Urinary bladder (tissue), 4 donors: ENCODE data around the gene DOCK11. TPM values are rescaled to one million over a fixed set of nuclear protein-coding genes. Genes with fewer than 3 reads are reported as not detected.

Source experiments
- DNase-seq: peaks from one replicate; pipeline ENCODE4 v3.0.0-alpha.2; 2015; ENCODE audit errors: extremely low spot score
- H3K27ac ChIP-seq: one replicate; pipeline ENCODE4 v1.5.1; 2013; ENCODE audit warnings: low read depth, mild to moderate bottlenecking, moderate library complexity
- H3K36me3 ChIP-seq: one replicate; pipeline ENCODE4 v1.6.1; 2013; ENCODE audit warnings: mild to moderate bottlenecking, moderate library complexity; ENCODE audit not compliant: insufficient read depth
- H3K4me1 ChIP-seq: one replicate; pipeline ENCODE4 v1.6.1; 2013; ENCODE audit warnings: mild to moderate bottlenecking, moderate library complexity; ENCODE audit not compliant: insufficient read depth
- H3K4me3 ChIP-seq: one replicate; pipeline ENCODE4 v1.5.1; 2013; ENCODE audit warnings: low read depth, low read length
- whole genome bisulfite sequencing: extraction: QIAGEN DNeasy Blood & Tissue Kit; methylation state at CpG from one replicate; pipeline ENCODE4 v1.1.7; 2013; 5-methylcytosine and 5-hydroxymethylcytosine counted together
- polyA plus RNA-seq: library from polyadenylated mRNA; stranded (reverse); fragments of 200-250 nt; gene quantifications from one replicate; pipeline ENCODE4 v1.2.3, GENCODE V29; 2013
- total RNA-seq: library from RNA; depleted of rRNA; stranded (reverse); fragments of >200 nt; gene quantifications from one replicate; pipeline ENCODE4 v1.2.3, GENCODE V29; 2014
- donor health status: healthy with polysubstance abuse.
- donor health status: healthy.

Gene DOCK11
- total and polyA plus RNA-seq, 2 donors = 15.3 to 50.4 TPM

GRCh38 chrX:118508221-118508620, 12.6 kb downstream of the DOCK11 start:
- Histone ChIP-seq H3K36me3 (no peaks in the 10 kb centered on the region), H3K27ac (no peak overlapping the region), H3K4me1 (no peaks in the 10 kb centered on the region), H3K4me3 (no peak overlapping the region)
- DNase-seq = no peak
- 71% methylated on average over 5 of the region's 5 CpGs for WGBS

- Histone ChIP-seq H3K36me3 (no peaks in the 10 kb centered on the region), H3K4me1 (no peaks in the 10 kb centered on the region), H3K4me3 (no peak overlapping the region), H3K27ac (no peak overlapping the region)
- no peak for DNase-seq
- WGBS = 49% methylated on average over 6 of the region's 6 CpGs
Observed at GRCh38 chrX:118508635-118509034, 13.0 kb downstream of the DOCK11 start.

GRCh38 chrX:118510111-118510510, 14.5 kb downstream of the DOCK11 start:
- Histone ChIP-seq H3K4me1 (no peaks in the 10 kb centered on the region), H3K27ac (no peak overlapping the region), H3K4me3 (no peak overlapping the region), H3K36me3 (no peaks in the 10 kb centered on the region)
- no peak for DNase-seq
- WGBS = 93% methylated on average over 5 of the region's 5 CpGs

- DNase-seq = no peak
- H3K4me3 ChIP-seq = no peak overlapping the region
- 89% methylated on average over 6 of the region's 6 CpGs for WGBS
- H3K4me1 ChIP-seq = no peaks in the 10 kb centered on the region
- no peak overlapping the region for H3K27ac ChIP-seq
- no peaks in the 10 kb centered on the region for H3K36me3 ChIP-seq
Observed at GRCh38 chrX:118513120-118513898, 17.7 kb downstream of the DOCK11 start.

- 92% methylated on average over 3 of the region's 3 CpGs for WGBS
- Histone ChIP-seq H3K27ac (no peak overlapping the region), H3K36me3 (no peaks in the 10 kb centered on the region), H3K4me1 (no peaks in the 10 kb centered on the region), H3K4me3 (no peak overlapping the region)
- DNase-seq = no peak
Observed at GRCh38 chrX:118519411-118520215, 24.0 kb downstream of the DOCK11 start.

GRCh38 chrX:118520216-118521206, 24.9 kb downstream of the DOCK11 start:
- 74% methylated on average over 5 of the region's 5 CpGs for WGBS
- no peaks in the 10 kb centered on the region for H3K4me1 ChIP-seq
- DNase-seq = no peak
- no peak overlapping the region for H3K27ac ChIP-seq
- H3K4me3 ChIP-seq = no peak overlapping the region
- H3K36me3 ChIP-seq = no peaks in the 10 kb centered on the region

DNA sequence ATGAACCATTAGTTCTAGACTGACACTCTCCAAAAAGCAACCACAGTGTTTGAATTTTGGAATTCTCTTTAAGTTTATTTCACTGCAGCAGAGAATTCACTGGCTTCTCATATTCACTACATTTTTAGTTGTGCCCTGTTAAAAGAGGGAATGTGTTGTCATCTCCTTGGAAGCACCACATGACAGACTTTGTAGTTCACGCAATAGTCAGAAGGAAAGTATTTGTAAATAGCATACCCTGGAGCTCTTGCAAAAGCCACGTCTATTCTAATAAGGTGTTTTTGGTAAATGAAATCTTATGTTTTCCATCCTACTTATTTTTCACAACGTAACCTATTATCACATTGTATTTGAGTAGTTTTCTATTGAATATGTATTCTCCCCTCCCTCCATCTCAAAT, 25.8 kb downstream of the DOCK11 start:
- 50% methylated on average over 3 of the region's 3 CpGs for WGBS
- H3K36me3 ChIP-seq = no peaks in the 10 kb centered on the region
- DNase-seq = no peak
- no peak overlapping the region for H3K27ac ChIP-seq
- no peak overlapping the region for H3K4me3 ChIP-seq
- H3K4me1 ChIP-seq = no peaks in the 10 kb centered on the region

DNA sequence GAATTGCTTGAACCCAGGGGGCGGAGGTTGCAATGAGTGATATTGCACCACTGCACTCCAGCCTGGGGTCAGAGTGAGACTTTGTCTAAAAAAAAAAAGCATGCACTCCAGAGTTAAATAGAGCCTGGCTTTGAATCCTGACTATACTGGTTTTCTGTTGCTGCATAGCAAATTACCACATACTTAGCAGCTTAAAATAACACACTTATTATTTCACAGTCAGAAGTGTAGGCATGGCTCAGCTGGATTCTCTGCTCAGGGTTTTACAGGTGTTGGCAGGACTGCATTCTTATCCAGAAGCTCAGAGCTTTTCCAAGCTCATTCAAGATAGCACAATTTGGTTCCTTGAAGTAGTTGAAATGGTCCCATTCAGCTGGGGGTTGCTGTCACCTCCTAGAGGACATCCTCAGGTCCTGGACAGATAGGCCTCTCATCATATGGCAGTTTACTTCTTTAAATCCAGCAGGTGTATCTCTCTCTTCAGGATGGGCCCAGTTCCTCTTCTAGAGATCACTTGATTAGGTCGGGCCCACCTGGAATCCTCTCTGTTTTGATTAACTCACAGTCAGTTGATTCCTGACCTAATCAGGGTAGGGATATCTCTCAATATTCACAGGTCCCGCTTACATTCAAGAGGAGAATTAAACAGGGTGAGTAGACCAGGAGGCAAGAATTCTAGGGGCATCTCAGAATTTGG, 26.8 kb downstream of the DOCK11 start:
- Histone ChIP-seq H3K36me3 (no peaks in the 10 kb centered on the region), H3K4me1 (no peaks in the 10 kb centered on the region), H3K27ac (no peak overlapping the region), H3K4me3 (no peak overlapping the region)
- no peak for DNase-seq
- 95% methylated on average over 3 of the region's 3 CpGs for WGBS

DNA sequence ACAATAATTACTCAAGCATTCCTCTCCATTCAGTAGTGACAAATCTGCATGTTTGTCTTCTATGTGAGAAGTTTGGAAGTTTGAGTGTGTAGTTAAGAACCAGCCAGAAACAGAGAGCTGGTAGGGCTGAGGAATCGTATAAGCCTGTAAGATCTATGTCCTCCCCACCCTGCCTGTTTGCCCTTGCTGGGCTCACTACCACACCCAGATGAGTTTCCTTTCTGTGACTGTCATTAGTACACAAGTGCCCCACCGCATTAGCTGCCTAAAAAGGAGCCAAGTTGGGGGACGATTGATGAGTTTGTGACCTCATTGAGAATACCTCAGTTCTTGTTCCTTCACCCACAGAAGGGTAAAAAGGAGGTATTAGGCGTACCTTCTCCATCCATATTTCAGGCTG, 28.3 kb downstream of the DOCK11 start:
- Histone ChIP-seq H3K27ac (no peak overlapping the region), H3K4me3 (no peak overlapping the region), H3K36me3 (no peaks in the 10 kb centered on the region), H3K4me1 (no peaks in the 10 kb centered on the region)
- 74% methylated on average over 4 of the region's 4 CpGs for WGBS
- no peak for DNase-seq

DNA sequence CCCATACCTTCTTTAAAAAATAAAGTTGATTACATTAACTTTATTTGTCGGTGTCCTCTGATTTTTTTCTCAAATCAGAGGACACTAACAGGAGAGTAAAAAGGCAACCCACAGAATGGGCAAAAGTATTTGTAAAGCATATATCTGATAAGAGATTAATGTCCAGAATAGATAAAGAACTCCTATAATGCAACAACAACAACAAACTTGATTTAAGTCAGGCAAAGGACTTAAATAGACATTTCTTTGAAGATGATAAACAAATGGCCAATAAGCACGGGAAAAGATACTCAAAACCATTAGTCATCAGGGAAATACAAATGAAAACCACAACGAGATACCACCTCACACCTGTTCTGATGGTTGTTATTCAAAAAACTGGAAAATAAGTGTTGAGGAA, 28.7 kb downstream of the DOCK11 start:
- DNase-seq = no peak
- Histone ChIP-seq H3K4me3 (no peak overlapping the region), H3K4me1 (no peaks in the 10 kb centered on the region), H3K36me3 (no peaks in the 10 kb centered on the region), H3K27ac (no peak overlapping the region)
- WGBS = 62% methylated on average over 3 of the region's 3 CpGs

- Histone ChIP-seq H3K36me3 (no peaks in the 10 kb centered on the region), H3K4me3 (no peak overlapping the region), H3K4me1 (no peaks in the 10 kb centered on the region), H3K27ac (no peak overlapping the region)
- WGBS = 95% methylated on average over 4 of the region's 4 CpGs
- DNase-seq = no peak
Observed at GRCh38 chrX:118525174-118525730, 29.6 kb downstream of the DOCK11 start.

DNA sequence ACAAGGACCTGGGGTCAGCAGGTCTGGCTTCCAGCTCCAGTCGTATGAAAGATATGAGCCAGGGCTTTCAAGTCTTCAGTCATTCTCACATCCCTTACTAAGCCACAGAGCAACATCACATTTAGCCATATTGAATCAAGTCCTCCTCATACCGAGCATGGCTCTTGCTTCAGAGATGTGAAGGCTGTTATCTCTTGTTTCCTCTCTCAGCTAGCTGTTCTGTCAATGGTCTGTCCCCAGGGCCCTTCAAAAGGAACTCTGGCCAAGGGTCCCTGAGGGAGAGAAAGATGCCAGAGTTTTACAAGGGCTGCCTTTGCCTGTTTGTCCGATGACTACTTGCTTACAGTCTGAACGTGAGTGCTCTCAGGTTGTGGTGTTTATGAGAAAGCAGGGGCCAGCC, 30.5 kb downstream of the DOCK11 start:
- Histone ChIP-seq H3K27ac (no peak overlapping the region), H3K36me3 (no peaks in the 10 kb centered on the region), H3K4me3 (no peak overlapping the region), H3K4me1 (no peaks in the 10 kb centered on the region)
- DNase-seq = no peak
- WGBS = 30% methylated on average over 4 of the region's 4 CpGs
